OCI-LY3 (cell line): ENCODE measurements around the gene KHDC4.

Experiments used
- H2AFZ ChIP-seq: fragments of 200-600, 300-600 bp; shearing (Covaris generic); 2 replicates; pipeline ENCODE4 v1.6.0; 2014; ENCODE audit warnings: antibody characterized with exemption, low read depth, low read length
- H3K27ac ChIP-seq: fragments of 200-600, 300-600 bp; sonication (generic); 2 replicates; pipeline ENCODE4 v1.5.1; 2014; ENCODE audit warnings: mild to moderate bottlenecking, low read length, moderate library complexity, mixed read lengths
- H3K27me3 ChIP-seq: fragments of 200-600, 300-600 bp; sonication (generic); 2 replicates; pipeline ENCODE4 v1.6.1; 2014; ENCODE audit warnings: low read depth, low read length, mixed read lengths
- H3K36me3 ChIP-seq: fragments of 200-600, 300-600 bp; sonication (generic); replicated peaks from 2 replicates; pipeline ENCODE3; 2014; ENCODE audit warnings: low read depth, low read length, mixed read lengths
- H3K4me1 ChIP-seq: fragments of 300-600, 200-600 bp; sonication (generic); 2 replicates; pipeline ENCODE4 v1.6.1; 2014; ENCODE audit warnings: low read length, mixed read lengths
- H3K4me2 ChIP-seq: fragments of 200-600, 300-600 bp; sonication (generic); 2 replicates; pipeline ENCODE4 v1.6.1; 2014; ENCODE audit warnings: low read length, mixed read lengths
- H3K4me3 ChIP-seq: fragments of 300-600, 200-600 bp; sonication (generic); 2 replicates; pipeline ENCODE4 v1.5.1; 2014; ENCODE audit warnings: antibody characterized with exemption, mild to moderate bottlenecking, low read length, moderate library complexity
- H3K79me2 ChIP-seq: fragments of 300-600, 200-600 bp; shearing (Covaris generic); 2 replicates; pipeline ENCODE4 v1.6.1; 2014; ENCODE audit warnings: mild to moderate bottlenecking, low read length, mixed read lengths
- H3K9ac ChIP-seq: fragments of 300-600, 200-600 bp; shearing (Covaris generic); 2 replicates; pipeline ENCODE4 v1.6.0; 2014; ENCODE audit warnings: mild to moderate bottlenecking, low read length, moderate library complexity
- H3K9me3 ChIP-seq: fragments of 200-600, 300-600 bp; shearing (Covaris generic); 2 replicates; pipeline ENCODE4 v1.6.1; 2014; ENCODE audit warnings: low read length, mixed read lengths; ENCODE audit not compliant: insufficient read depth
- H4K20me1 ChIP-seq: fragments of 200-600, 300-600 bp; sonication (generic); 2 replicates; pipeline ENCODE4 v1.6.1; 2016; ENCODE audit warnings: low read length, mixed read lengths; ENCODE audit not compliant: insufficient read depth
- EZH2phosphoT487 ChIP-seq: fragments of 200-600 bp; shearing (Covaris generic); IDR thresholded peaks from 2 replicates; pipeline ENCODE4 v1.6.1; 2018; ENCODE audit warnings: antibody characterized with exemption, mixed run types, low read depth
- TF ChIP-seq, protein P1 (sequence below): fragments of 200-600, 300-600 bp; sonication (generic); IDR thresholded peaks from 2 replicates; pipeline ENCODE4 v1.5.1; 2014; ENCODE audit warnings: antibody characterized with exemption, low read length, low read depth

The KHDC4 gene

DNA sequence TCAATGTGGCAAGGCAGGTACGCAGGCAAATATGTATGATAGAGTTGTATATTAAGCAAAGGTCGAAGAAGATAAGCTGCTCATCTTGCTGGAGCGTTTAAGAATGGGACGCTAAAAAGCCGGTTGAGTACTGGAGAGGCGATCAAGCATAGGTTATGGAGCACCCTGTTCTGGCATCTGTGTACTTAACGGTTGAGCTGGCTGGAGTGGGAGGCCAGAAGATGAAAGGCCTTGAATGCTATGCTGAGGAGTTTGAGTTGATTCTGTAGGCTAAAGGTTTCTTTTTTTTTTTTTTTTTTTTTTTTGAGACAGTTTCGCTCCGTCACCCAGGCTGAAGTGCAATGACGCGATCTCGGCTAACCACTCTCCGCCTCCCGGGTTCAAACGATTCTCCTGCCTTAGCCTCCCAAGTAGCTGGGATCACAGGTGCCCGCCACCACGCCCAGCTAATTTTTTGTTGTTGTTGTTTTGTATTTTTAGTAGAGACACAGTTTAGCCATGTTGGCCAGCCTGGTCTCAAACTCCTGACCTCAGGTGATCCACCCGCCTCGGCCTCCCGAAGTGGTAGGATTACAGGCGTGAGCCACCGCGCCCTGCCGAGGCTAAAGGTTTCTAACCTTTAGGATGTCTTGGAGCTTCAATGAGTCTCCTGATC, 850 bp upstream of the KHDC4 start:
- Histone ChIP-seq H3K27me3 (no peaks in the 10 kb centered on the region), H2AFZ (peak overlapping the region; percentile 75), H3K4me1 (peaks cover 34% of the 10 kb centered on the region), H3K79me2 (peaks cover 48% of the 10 kb centered on the region), H3K9ac (peak overlapping the region; percentile 89), H3K36me3 (peaks cover 35% of the 10 kb centered on the region), H3K4me3 (peak overlapping the region; percentile 87), H3K4me2 (peak overlapping the region; percentile 86), H3K27ac (peak overlapping the region; percentile 79), H3K9me3 (no peaks in the 10 kb centered on the region), H4K20me1 (peaks cover 30% of the 10 kb centered on the region)
- TF ChIP-seq EZH2phosphoT487 = no peak
- TF ChIP-seq, protein P1, sequence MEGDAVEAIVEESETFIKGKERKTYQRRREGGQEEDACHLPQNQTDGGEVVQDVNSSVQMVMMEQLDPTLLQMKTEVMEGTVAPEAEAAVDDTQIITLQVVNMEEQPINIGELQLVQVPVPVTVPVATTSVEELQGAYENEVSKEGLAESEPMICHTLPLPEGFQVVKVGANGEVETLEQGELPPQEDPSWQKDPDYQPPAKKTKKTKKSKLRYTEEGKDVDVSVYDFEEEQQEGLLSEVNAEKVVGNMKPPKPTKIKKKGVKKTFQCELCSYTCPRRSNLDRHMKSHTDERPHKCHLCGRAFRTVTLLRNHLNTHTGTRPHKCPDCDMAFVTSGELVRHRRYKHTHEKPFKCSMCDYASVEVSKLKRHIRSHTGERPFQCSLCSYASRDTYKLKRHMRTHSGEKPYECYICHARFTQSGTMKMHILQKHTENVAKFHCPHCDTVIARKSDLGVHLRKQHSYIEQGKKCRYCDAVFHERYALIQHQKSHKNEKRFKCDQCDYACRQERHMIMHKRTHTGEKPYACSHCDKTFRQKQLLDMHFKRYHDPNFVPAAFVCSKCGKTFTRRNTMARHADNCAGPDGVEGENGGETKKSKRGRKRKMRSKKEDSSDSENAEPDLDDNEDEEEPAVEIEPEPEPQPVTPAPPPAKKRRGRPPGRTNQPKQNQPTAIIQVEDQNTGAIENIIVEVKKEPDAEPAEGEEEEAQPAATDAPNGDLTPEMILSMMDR = no peak

DNA sequence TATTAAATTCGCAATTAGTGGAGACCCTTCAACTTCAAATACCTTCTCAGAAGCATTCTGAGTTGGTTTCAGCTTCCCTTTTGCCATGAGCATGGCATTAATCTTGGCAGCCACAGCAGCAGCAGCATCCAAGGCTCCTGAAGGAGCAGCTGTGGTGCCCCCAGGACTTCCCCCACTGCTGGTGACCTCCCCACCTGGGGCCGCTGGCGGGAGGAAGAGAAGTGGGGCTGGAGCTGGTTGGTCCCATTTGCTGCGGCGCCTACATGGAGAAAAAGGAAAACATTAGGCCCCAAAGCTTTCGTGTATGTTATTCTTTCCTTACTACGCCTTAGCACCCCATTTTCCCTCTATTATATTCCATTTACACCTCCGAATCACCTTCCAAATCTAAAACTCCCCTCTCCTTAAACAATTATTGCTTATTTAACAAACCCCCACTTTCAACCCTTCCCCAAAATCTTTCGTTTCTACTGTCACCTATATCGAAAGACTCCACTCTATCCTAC, 569 bp downstream of the KHDC4 start:
- Histone ChIP-seq H3K79me2 (peaks cover 61% of the 10 kb centered on the region), H3K36me3 (peaks cover 43% of the 10 kb centered on the region)

DNA sequence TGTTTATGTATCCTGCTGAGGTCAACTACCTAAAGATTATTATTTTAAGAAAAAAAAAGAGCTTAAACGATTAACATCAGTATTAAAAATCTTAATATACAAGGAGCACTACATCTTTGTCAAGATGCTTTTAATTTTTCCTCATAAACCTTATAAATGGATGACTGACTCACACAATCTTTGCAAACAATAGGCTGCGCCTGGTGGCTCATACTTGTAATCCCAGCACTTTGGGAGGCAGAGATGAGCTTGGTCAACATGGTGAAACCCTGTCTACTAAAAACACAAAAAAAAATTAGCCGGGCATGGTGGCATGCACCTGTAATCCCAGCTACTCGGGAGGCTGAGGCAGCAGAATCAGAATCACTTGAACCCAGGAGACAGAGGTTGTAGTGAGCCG, 1.7 kb downstream of the KHDC4 start:
- peaks cover 70% of the 10 kb centered on the region for H3K79me2 ChIP-seq
- peaks cover 23% of the 10 kb centered on the region for H3K4me1 ChIP-seq
- TF ChIP-seq, protein P1 = no peak
- TF ChIP-seq EZH2phosphoT487 = no peak
- H3K27me3 ChIP-seq = no peaks in the 10 kb centered on the region
- peak overlapping the region; percentile 94 for H3K4me2 ChIP-seq
- H3K9ac ChIP-seq = no peak overlapping the region
- peak overlapping the region; percentile 87 for H3K4me3 ChIP-seq
- H3K9me3 ChIP-seq = no peaks in the 10 kb centered on the region
- peaks cover 51% of the 10 kb centered on the region for H3K36me3 ChIP-seq
- no peak overlapping the region for H2AFZ ChIP-seq
- no peak overlapping the region for H3K27ac ChIP-seq
- peaks cover 38% of the 10 kb centered on the region for H4K20me1 ChIP-seq

More for the DNA sequence above, 569 bp downstream of the KHDC4 start:
- H3K9me3 ChIP-seq = no peaks in the 10 kb centered on the region
- H3K27ac ChIP-seq = peak overlapping the region; percentile 79
- H3K27me3 ChIP-seq = no peaks in the 10 kb centered on the region
- H3K9ac ChIP-seq = peak overlapping the region; percentile 95
- H3K4me3 ChIP-seq = peak overlapping the region; percentile 87
- peaks cover 38% of the 10 kb centered on the region for H4K20me1 ChIP-seq
- TF ChIP-seq EZH2phosphoT487 = no peak
- TF ChIP-seq, protein P1 = no peak
- H2AFZ ChIP-seq = no peak overlapping the region
- H3K4me2 ChIP-seq = peak overlapping the region; percentile 94
- peaks cover 28% of the 10 kb centered on the region for H3K4me1 ChIP-seq

DNA sequence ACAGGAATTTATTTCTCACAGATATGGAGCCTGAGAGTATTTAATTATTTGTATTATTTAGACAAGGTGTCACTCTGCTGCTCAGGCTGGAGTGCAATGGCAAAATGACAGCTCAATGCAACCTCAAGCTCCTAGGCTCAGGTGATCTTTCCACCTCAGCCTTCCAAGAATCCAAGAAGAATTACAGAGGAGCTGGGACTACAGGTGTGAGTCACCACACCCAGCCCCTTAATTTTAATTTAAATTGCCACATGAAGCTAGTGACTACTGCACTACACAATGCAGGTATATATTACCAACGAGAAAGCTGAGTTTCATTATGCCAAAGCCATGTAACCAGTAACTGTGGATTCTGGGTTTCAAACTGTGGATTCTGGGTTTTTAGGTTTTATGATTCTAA, 2.1 kb downstream of the KHDC4 start:
- peaks cover 23% of the 10 kb centered on the region for H3K4me1 ChIP-seq
- H2AFZ ChIP-seq = no peak overlapping the region
- no peak overlapping the region for H3K27ac ChIP-seq
- H3K79me2 ChIP-seq = peaks cover 74% of the 10 kb centered on the region
- H3K4me3 ChIP-seq = 0 out of 2 replicates have a peak overlapping the region, but pooled peaks have one; percentile 87
- no peak for TF ChIP-seq EZH2phosphoT487
- TF ChIP-seq, protein P1 = no peak
- H3K9me3 ChIP-seq = no peaks in the 10 kb centered on the region
- H4K20me1 ChIP-seq = peaks cover 39% of the 10 kb centered on the region
- peak overlapping the region; percentile 94 for H3K4me2 ChIP-seq
- peaks cover 55% of the 10 kb centered on the region for H3K36me3 ChIP-seq
- H3K9ac ChIP-seq = no peak overlapping the region
- no peaks in the 10 kb centered on the region for H3K27me3 ChIP-seq
